Measurements from ENCODE around the gene XRN2.
"Not testable (repeated sequence)": the region's sequence is repeated elsewhere in the genome, so short reads cannot be mapped to it uniquely, and the experiment has no call there.

Gene XRN2

GRCh38 chr20:21391972-21392352 is 88.8 kb downstream of the XRN2 start:
- no peak for DNase-seq

- no peak for DNase-seq
Measured at GRCh38 chr20:21393166-21393565, 90.0 kb downstream of the XRN2 start.

GRCh38 chr20:21393816-21394519 is 90.8 kb downstream of the XRN2 start:
- no peak for DNase-seq

GRCh38 chr20:21394551-21394950 is 91.4 kb downstream of the XRN2 start:
- no peak for DNase-seq

GRCh38 chr20:21395051-21395665 is 92.0 kb downstream of the XRN2 start:
- no peak for DNase-seq

GRCh38 chr20:21395666-21396598 is 92.8 kb downstream of the XRN2 start:
- peak; percentile 39 for DNase-seq

GRCh38 chr20:21396599-21397340 is 93.6 kb downstream of the XRN2 start:
- DNase-seq: no peak

- DNase-seq: no peak
Measured at GRCh38 chr20:21397341-21398108, 94.4 kb downstream of the XRN2 start, which contains the start of gene NKX2-4. TSS of gene NKX2-4 (minus strand) at chr20:21397526. CDS start at chr20:21397399, 127 bp downstream.

- no peak for DNase-seq
Measured at GRCh38 chr20:21398109-21399004, 95.2 kb downstream of the XRN2 start.

GRCh38 chr20:21399005-21399475 is 95.9 kb downstream of the XRN2 start:
- DNase-seq: no peak

GRCh38 chr20:21411725-21412124 is 108.6 kb downstream of the XRN2 start:
- no peak for DNase-seq

- DNase-seq: not testable (repeated sequence)
Measured at GRCh38 chr20:21413996-21414395, 110.9 kb downstream of the XRN2 start.

- not testable (repeated sequence) for DNase-seq
Measured at GRCh38 chr20:21419147-21419546, 116.0 kb downstream of the XRN2 start.

GRCh38 chr20:21421601-21422236 is 118.6 kb downstream of the XRN2 start:
- no peak for DNase-seq

- not testable (repeated sequence) for DNase-seq
Measured at GRCh38 chr20:21423712-21424111, 120.6 kb downstream of the XRN2 start.

- DNase-seq: no peak
Measured at GRCh38 chr20:21424846-21425245, 121.7 kb downstream of the XRN2 start.

- DNase-seq: no peak
Measured at GRCh38 chr20:21430020-21430419, 126.9 kb downstream of the XRN2 start.

GRCh38 chr20:21432911-21433310 is 129.8 kb downstream of the XRN2 start:
- no peak for DNase-seq

- no peak for DNase-seq
Measured at GRCh38 chr20:21433329-21433890, 130.3 kb downstream of the XRN2 start.

GRCh38 chr20:21435576-21435975 is 132.4 kb downstream of the XRN2 start:
- no peak for DNase-seq

Measured in CD4-positive, alpha-beta T cell treated with Interleukin-12 subunit alpha and Interleukin-12 subunit beta, for 1 hour (primary cell).